Trophoblast cell (in vitro differentiated cells and primary cell): ENCODE results near the gene FLNB.

ENCODE experiments used
- DNase-seq, 2 donors: peaks; one replicate each; pipeline ENCODE4 v3.0.0-alpha.2; 2016
- H2AFZ ChIP-seq: 2 replicates; pipeline ENCODE4 v1.6.1; 2013; ENCODE audit warnings: low read length, moderate library complexity, mild to moderate bottlenecking; ENCODE audit not compliant: insufficient read depth, poor library complexity
- H2AK5ac ChIP-seq: 2 replicates; pipeline ENCODE4 v1.6.1; 2013; ENCODE audit warnings: mild to moderate bottlenecking, low read length
- H2BK120ac ChIP-seq: 2 replicates; pipeline ENCODE4 v1.6.1; 2013; ENCODE audit warnings: low read length, mild to moderate bottlenecking, moderate library complexity; ENCODE audit not compliant: insufficient read depth, poor library complexity
- H2BK12ac ChIP-seq: 2 replicates; pipeline ENCODE4 v1.6.1; 2013; ENCODE audit warnings: mild to moderate bottlenecking, low read length, moderate library complexity
- H2BK5ac ChIP-seq: 2 replicates; pipeline ENCODE4 v1.6.1; 2013; ENCODE audit warnings: low read length, low read depth, moderate library complexity, mild to moderate bottlenecking; ENCODE audit not compliant: poor library complexity
- H3K14ac ChIP-seq: 2 replicates; pipeline ENCODE4 v1.6.1; 2013; ENCODE audit warnings: mild to moderate bottlenecking, low read length
- H3K18ac ChIP-seq: 2 replicates; pipeline ENCODE4 v1.6.1; 2013; ENCODE audit warnings: mild to moderate bottlenecking, low read length
- H3K23ac ChIP-seq: 2 replicates; pipeline ENCODE4 v1.6.1; 2013; ENCODE audit warnings: low read length
- H3K27ac ChIP-seq: 2 replicates; pipeline ENCODE4 v1.5.1; 2013; ENCODE audit warnings: low read depth, mild to moderate bottlenecking, inconsistent platforms, low read length, moderate library complexity
- H3K27me3 ChIP-seq: 2 replicates; pipeline ENCODE4 v1.6.1; 2013; ENCODE audit warnings: inconsistent platforms, mild to moderate bottlenecking, low read length, moderate library complexity; ENCODE audit not compliant: insufficient read depth
- H3K36me3 ChIP-seq, 2 experiments: 1 replicate in 1 of 2; 2 replicates in 1 of 2; pipeline ENCODE4 v1.6.1; 2013; ENCODE audit warnings: low read length in 2 of 2, mild to moderate bottlenecking in 2 of 2, moderate library complexity in 1 of 2; ENCODE audit not compliant: insufficient read depth in 2 of 2, control insufficient read depth in 1 of 2
- H3K4ac ChIP-seq: 2 replicates; pipeline ENCODE4 v1.6.1; 2013; ENCODE audit warnings: low read depth, mild to moderate bottlenecking, low read length, moderate library complexity
- H3K4me1 ChIP-seq, 2 experiments: 1 replicate in 1 of 2; 2 replicates in 1 of 2; pipeline ENCODE4 v1.6.1; 2013; ENCODE audit warnings: low read length in 2 of 2, mild to moderate bottlenecking in 2 of 2, moderate library complexity in 1 of 2; ENCODE audit not compliant: insufficient read depth in 2 of 2, control insufficient read depth in 1 of 2
- H3K4me2 ChIP-seq: 2 replicates; pipeline ENCODE4 v1.6.1; 2013; ENCODE audit warnings: inconsistent platforms, mild to moderate bottlenecking, low read length, moderate library complexity
- H3K4me3 ChIP-seq: 2 replicates; pipeline ENCODE4 v1.5.1; 2013; ENCODE audit warnings: mild to moderate bottlenecking, low read depth, low read length, inconsistent platforms
- H3K79me1 ChIP-seq: one replicate; pipeline ENCODE4 v1.6.1; 2013; ENCODE audit warnings: low read length
- H3K79me2 ChIP-seq: 2 replicates; pipeline ENCODE4 v1.6.1; 2013; ENCODE audit warnings: low read length, mild to moderate bottlenecking; ENCODE audit not compliant: control insufficient read depth, insufficient read depth, poor library complexity
- H3K9ac ChIP-seq: 2 replicates; pipeline ENCODE4 v1.6.1; 2013; ENCODE audit warnings: mild to moderate bottlenecking, low read length
- H3K9me3 ChIP-seq: 2 replicates; pipeline ENCODE4 v1.6.1; 2013; ENCODE audit warnings: low read depth, mild to moderate bottlenecking, control low read depth, inconsistent platforms, low read length; ENCODE audit not compliant: insufficient read depth
- H4K12ac ChIP-seq: 2 replicates; pipeline ENCODE4 v1.6.1; 2013; ENCODE audit warnings: low read depth, mild to moderate bottlenecking, low read length, moderate library complexity
- H4K8ac ChIP-seq: 2 replicates; pipeline ENCODE4 v1.6.1; 2013; ENCODE audit warnings: low read depth, mild to moderate bottlenecking, low read length, moderate library complexity
- H4K91ac ChIP-seq: one replicate; pipeline ENCODE4 v1.6.1; 2013; ENCODE audit warnings: low read depth, mild to moderate bottlenecking, low read length, moderate library complexity
- WGBS: extraction: QIAGEN DNeasy Blood & Tissue Kit; methylation state at CpG from one replicate; pipeline ENCODE4 v1.1.7; 2013; ENCODE audit warnings: missing lambda C conversion rate; ENCODE audit not compliant: insufficient read length, insufficient coverage; ENCODE audit errors: extremely low coverage; 5-methylcytosine and 5-hydroxymethylcytosine counted together

The FLNB gene

GRCh38 chr3:58044691-58045483 is 36.7 kb downstream of the FLNB start:
- Histone ChIP-seq H2BK12ac (no peak overlapping the region), H3K36me3 (no peaks in the 10 kb centered on the region), H3K23ac (no peak overlapping the region), H4K12ac (no peak overlapping the region), H3K27me3 (no peaks in the 10 kb centered on the region), H3K4ac (peak overlapping the region; percentile 20), H2BK120ac (no peak overlapping the region), H3K4me1 (peaks cover 37 to 49% of the 10 kb centered on the region in 2 experiments), H2BK5ac (no peak overlapping the region), H3K4me2 (no peak overlapping the region), H2AK5ac (no peak overlapping the region), H3K9ac (no peak overlapping the region), H3K79me2 (peaks cover 17% of the 10 kb centered on the region), H4K8ac (no peak overlapping the region), H3K9me3 (no peaks in the 10 kb centered on the region), H2AFZ (no peak overlapping the region), H3K27ac (no peak overlapping the region), H3K18ac (peak overlapping the region; percentile 30), H3K4me3 (no peak overlapping the region), H3K14ac (no peak overlapping the region), H4K91ac (no peak overlapping the region), H3K79me1 (peaks cover 21% of the 10 kb centered on the region)
- no peak for DNase-seq
- no CpG with 5 or more reads among the region's 7 CpGs for WGBS

DNA sequence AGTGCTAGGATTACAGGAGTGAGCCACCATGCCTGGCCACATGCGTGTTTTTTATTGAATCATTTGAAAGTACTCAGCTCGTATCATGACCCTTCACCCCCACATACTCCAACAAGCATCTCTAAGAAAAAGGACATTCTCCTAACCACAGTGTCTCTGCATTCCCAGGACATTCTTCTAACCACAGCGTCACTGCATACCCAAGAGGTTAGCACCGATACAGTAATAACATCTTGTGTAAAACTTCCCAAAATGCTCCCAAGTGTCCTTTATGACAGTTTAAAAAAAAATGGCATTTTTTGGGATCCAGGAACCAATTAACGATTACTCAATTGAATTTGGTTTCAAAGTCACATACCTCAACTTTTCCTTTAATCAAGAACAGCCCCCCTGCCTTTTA is 39.6 kb downstream of the FLNB start:
- Histone ChIP-seq H3K9me3 (no peaks in the 10 kb centered on the region), H2BK120ac (no peak overlapping the region), H3K4me1 (peaks cover 44 to 54% of the 10 kb centered on the region in 2 experiments), H3K79me1 (peaks cover 35% of the 10 kb centered on the region), H3K23ac (no peak overlapping the region), H2AK5ac (no peak overlapping the region), H4K8ac (no peak overlapping the region), H2BK5ac (peak overlapping the region; percentile 58), H2AFZ (no peak overlapping the region), H3K36me3 (no peaks in the 10 kb centered on the region), H3K27me3 (no peaks in the 10 kb centered on the region), H4K12ac (no peak overlapping the region), H3K9ac (no peak overlapping the region), H3K79me2 (peaks cover 28% of the 10 kb centered on the region), H2BK12ac (peak overlapping the region; percentile 72), H4K91ac (no peak overlapping the region), H3K4me2 (peak overlapping the region; percentile 33), H3K4me3 (no peak overlapping the region), H3K27ac (peak overlapping the region; percentile 89), H3K18ac (no peak overlapping the region), H3K4ac (no peak overlapping the region), H3K14ac (no peak overlapping the region)
- WGBS = no CpG with 5 or more reads among the region's 5 CpGs
- DNase-seq = peak; percentile 86 to 97

GRCh38 chr3:58048301-58048700 is 40.1 kb downstream of the FLNB start:
- no CpG with 5 or more reads among the region's 4 CpGs for WGBS
- no peaks in the 10 kb centered on the region for H3K36me3 ChIP-seq
- H3K79me1 ChIP-seq = peaks cover 35% of the 10 kb centered on the region

DNA sequence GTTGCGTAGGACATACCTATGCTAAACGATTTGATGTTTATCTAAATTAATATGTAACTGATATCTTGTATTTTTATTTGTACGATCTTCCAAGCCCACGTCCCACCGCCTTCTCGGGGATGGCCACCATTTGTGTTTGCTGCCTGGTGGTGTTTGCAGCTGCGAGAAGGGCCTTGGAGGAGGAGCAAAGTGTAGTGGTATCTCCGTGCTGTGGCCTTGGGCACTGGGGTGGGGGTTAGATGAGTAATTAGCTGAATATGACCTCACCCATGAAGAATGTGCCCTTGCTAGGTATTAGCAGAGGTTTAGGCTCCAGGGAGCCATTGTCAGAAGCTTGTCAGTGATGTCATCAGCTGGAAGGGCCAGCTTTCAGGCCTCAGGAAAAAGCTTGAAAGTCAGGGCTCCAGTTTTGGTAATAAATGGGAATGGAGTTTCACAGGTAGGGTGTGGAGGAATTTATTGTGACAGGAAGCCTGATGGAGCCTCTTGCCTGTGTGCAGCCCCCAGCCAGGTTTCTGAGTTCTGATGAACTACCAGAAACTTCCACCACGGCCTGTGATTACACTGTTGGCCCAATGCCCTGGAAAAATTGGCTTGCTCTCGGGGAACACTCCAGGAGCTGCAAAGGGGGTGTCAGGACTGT is 41.0 kb downstream of the FLNB start:
- H3K36me3 ChIP-seq = no peaks in the 10 kb centered on the region
- no CpG with 5 or more reads among the region's 10 CpGs for WGBS

More at GRCh38 chr3:58048301-58048700, 40.1 kb downstream of the FLNB start:
- Histone ChIP-seq H2BK5ac (peak overlapping the region; percentile 58), H2AFZ (no peak overlapping the region), H3K9ac (no peak overlapping the region), H3K9me3 (no peaks in the 10 kb centered on the region), H3K4me1 (peaks cover 43 to 54% of the 10 kb centered on the region in 2 experiments), H3K27ac (peak overlapping the region; percentile 89), H3K4ac (peak overlapping the region; percentile 34), H4K91ac (peak overlapping the region; percentile 50), H4K8ac (peak overlapping the region; percentile 13), H3K23ac (no peak overlapping the region), H3K14ac (peak overlapping the region; percentile 49), H2BK120ac (peak overlapping the region; percentile 36), H3K4me2 (peak overlapping the region; percentile 33), H2AK5ac (peak overlapping the region; percentile 52), H2BK12ac (peak overlapping the region; percentile 72), H3K18ac (peak overlapping the region; percentile 63), H3K27me3 (no peaks in the 10 kb centered on the region), H3K4me3 (no peak overlapping the region), H4K12ac (no peak overlapping the region), H3K79me2 (peaks cover 27% of the 10 kb centered on the region)
- peak; percentile 82 to 92 for DNase-seq

More for the DNA sequence above, 41.0 kb downstream of the FLNB start:
- Histone ChIP-seq H3K4me3 (no peak overlapping the region), H3K4ac (peak overlapping the region; percentile 85), H3K79me1 (peaks cover 36% of the 10 kb centered on the region), H3K27ac (peak overlapping the region; percentile 95), H3K79me2 (peaks cover 22% of the 10 kb centered on the region), H3K27me3 (no peaks in the 10 kb centered on the region), H2BK120ac (peak overlapping the region; percentile 91), H3K9ac (peak overlapping the region; percentile 57), H4K91ac (peak overlapping the region; percentile 95), H3K18ac (peak overlapping the region; percentile 92), H2BK5ac (peak overlapping the region; percentile 87), H4K12ac (peak overlapping the region; percentile 58), H3K4me1 (peaks cover 38 to 48% of the 10 kb centered on the region in 2 experiments), H3K23ac (no peak overlapping the region), H2AFZ (peak overlapping the region; percentile 11), H2BK12ac (peak overlapping the region; percentile 96), H3K4me2 (peak overlapping the region; percentile 37), H2AK5ac (peak overlapping the region; percentile 94), H4K8ac (peak overlapping the region; percentile 70), H3K9me3 (no peaks in the 10 kb centered on the region), H3K14ac (peak overlapping the region; percentile 86)
- DNase-seq = peak; percentile 98 to 100
